Stomach (tissue), 9 donors: Measurements from ENCODE around the gene STK26. TPM values are rescaled to one million over a fixed set of nuclear protein-coding genes. Genes with fewer than 3 reads are reported as not detected.
A peak's percentile ranks its signal among the peaks of the same experiment; 100 is the strongest.

Experiments used
- DNase-seq, 2 donors: peaks; one replicate each; pipeline versions ENCODE4 v3.0.0 to v3.0.0-alpha.2; 2013 to 2019
- H3K27ac ChIP-seq, 5 donors: fragments of 200-600 bp in 4 of 5; sonication (generic) in 4 of 5; one replicate each; pipeline ENCODE4 v1.5.1; 2013 to 2019; ENCODE audit warnings: mild to moderate bottlenecking in 1 of 5, moderate library complexity in 1 of 5
- H3K27me3 ChIP-seq, 3 donors: fragments of 200-600 bp; sonication (generic); one replicate each; pipeline ENCODE4 v1.5.1; 2017 to 2019; ENCODE audit warnings: mixed run types in 1 of 3
- H3K36me3 ChIP-seq, 4 donors: fragments of 200-600 bp; sonication (generic); 1 replicate in 3 of 4; 2 replicates in 1 of 4; pipeline ENCODE4 v1.5.1; 2016 to 2019
- H3K4me1 ChIP-seq, 4 donors: fragments of 200-600 bp; sonication (generic); one replicate each; pipeline ENCODE4 v1.5.1; 2016 to 2019
- H3K4me3 ChIP-seq, 4 donors: fragments of 200-600 bp; sonication (generic) in 3 of 4; one replicate each; pipeline ENCODE4 v1.5.1; 2016 to 2019; ENCODE audit warnings: mild to moderate bottlenecking in 1 of 4
- H3K9me3 ChIP-seq, 4 donors: fragments of 200-600 bp; sonication (generic); one replicate each; pipeline ENCODE4 v1.5.1; 2016 to 2019
- EP300 ChIP-seq: sonication (generic); formaldehyde crosslinking; IDR thresholded peaks from one replicate; pipeline ENCODE4 v1.6.1; 2017; ENCODE audit warnings: antibody characterized with exemption
- POLR2A ChIP-seq, 4 donors: fragments of 450-650 bp; IDR thresholded peaks; one replicate each; pipeline ENCODE4 v1.6.1; 2016; ENCODE audit warnings: antibody characterized with exemption in 4 of 4, control low read depth in 2 of 4, mild to moderate bottlenecking in 1 of 4, moderate library complexity in 1 of 4
- POLR2AphosphoS5 ChIP-seq, 3 donors: sonication (generic); formaldehyde crosslinking; IDR thresholded peaks; one replicate each; pipeline ENCODE4 v1.6.1; 2016; ENCODE audit warnings: antibody characterized with exemption in 3 of 3
- WGBS, 5 donors: extraction: QIAGEN DNeasy Blood & Tissue Kit in 3 of 5; methylation state at CpG; one replicate each; pipeline versions ENCODE4 v1.1.5 to v1.1.7; 2013 to 2018; 5-methylcytosine and 5-hydroxymethylcytosine counted together
- intact Hi-C: fragments of 100-400 bp; cut with DNase I; formaldehyde crosslinking; loops from one replicate; pipeline ENCODE4 v1.15.1; 2023; ENCODE audit warnings: low total_unique reads
- polyA plus RNA-seq, 3 donors: library from polyadenylated mRNA; stranded (reverse); fragments of 200-250 nt; gene quantifications; one replicate each; pipeline ENCODE4 v1.2.3, GENCODE V29; 2013
- total RNA-seq, 5 donors: library from RNA; depleted of rRNA; stranded (reverse); fragments of >200 nt; gene quantifications; one replicate each; pipeline versions ENCODE4 v1.1.0 to v1.2.3, GENCODE V29; 2014 to 2016
- TF ChIP-seq, protein P1 (sequence below), 7 experiments: fragments of 450-650 bp in 4 of 7; fragments of 200-600 bp in 3 of 7; sonication (generic) in 3 of 7; IDR thresholded peaks; one replicate each; pipeline ENCODE4 v1.5.1; 2016 to 2019; ENCODE audit warnings: antibody characterized with exemption in 7 of 7, control low read depth in 2 of 7, mild to moderate bottlenecking in 1 of 7
- donor health status: healthy with polysubstance abuse.
- donor health status: Bipolar disorder and iron deficiency.
- donor health status: healthy.

STK26 gene
- total and polyA plus RNA-seq, 8 donors, result 3.6 to 34.0 (median 10.2) TPM

DNA sequence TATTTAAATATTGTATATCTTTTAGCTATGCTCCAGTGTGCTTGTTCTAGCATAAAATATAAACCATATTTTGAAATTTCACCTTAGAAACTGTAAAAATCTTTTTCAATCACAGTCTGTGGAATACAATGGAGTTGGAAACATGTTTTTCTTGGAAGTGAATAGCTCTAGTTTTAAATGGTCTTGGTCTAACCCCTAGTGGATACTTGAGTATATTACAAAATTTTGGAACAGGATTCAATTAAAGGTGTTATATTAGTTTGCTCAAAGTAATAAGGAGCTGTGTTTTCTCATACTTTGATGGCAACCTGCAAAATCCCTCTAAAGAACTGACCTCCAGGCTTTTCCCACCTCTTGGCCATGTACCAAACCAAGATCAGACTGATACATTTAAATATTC, 48.2 kb downstream of the STK26 start:
- no peaks in the 10 kb centered on the region for H3K4me1 ChIP-seq
- H3K27ac ChIP-seq, result no peak overlapping the region
- TF ChIP-seq EP300 (no peak), POLR2A (IDR thresholded peaks at IDR 0.05) (no peak), POLR2AphosphoS5 (IDR thresholded peaks at IDR 0.05) (no peak)
- TF ChIP-seq, protein P1, sequence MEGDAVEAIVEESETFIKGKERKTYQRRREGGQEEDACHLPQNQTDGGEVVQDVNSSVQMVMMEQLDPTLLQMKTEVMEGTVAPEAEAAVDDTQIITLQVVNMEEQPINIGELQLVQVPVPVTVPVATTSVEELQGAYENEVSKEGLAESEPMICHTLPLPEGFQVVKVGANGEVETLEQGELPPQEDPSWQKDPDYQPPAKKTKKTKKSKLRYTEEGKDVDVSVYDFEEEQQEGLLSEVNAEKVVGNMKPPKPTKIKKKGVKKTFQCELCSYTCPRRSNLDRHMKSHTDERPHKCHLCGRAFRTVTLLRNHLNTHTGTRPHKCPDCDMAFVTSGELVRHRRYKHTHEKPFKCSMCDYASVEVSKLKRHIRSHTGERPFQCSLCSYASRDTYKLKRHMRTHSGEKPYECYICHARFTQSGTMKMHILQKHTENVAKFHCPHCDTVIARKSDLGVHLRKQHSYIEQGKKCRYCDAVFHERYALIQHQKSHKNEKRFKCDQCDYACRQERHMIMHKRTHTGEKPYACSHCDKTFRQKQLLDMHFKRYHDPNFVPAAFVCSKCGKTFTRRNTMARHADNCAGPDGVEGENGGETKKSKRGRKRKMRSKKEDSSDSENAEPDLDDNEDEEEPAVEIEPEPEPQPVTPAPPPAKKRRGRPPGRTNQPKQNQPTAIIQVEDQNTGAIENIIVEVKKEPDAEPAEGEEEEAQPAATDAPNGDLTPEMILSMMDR (IDR thresholded peaks at IDR 0.05), result peak in 2 of 7 experiments; percentile 15 to 18
- peaks cover 0 to 16% (median 0%) of the 10 kb centered on the region in 4 donors for H3K36me3 ChIP-seq
- H3K9me3 ChIP-seq, result no peaks in the 10 kb centered on the region
- no peaks in the 10 kb centered on the region for H3K27me3 ChIP-seq
- intact Hi-C loops, result no loop called here
- no peak overlapping the region for H3K4me3 ChIP-seq
- DNase-seq, result peak in 1 of 2 donors; percentile 22

DNA sequence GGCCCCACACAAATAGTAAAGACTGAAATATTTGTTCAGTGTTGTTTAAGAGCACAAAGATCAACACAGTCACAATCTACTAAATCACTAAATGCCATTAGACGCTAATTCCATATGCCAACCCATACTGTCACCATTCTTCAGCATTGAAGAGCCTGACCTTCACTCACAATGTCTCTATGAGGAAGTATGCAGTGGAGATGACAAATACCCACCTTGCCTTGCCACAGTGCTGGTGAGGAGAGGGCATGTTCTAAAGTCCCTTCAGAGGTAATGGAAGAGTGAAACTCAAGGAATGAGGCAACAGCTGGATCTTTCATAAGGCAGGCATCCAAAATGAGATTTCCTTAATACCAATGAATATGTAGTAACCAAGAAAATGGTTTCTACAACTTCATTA, 54.3 kb downstream of the STK26 start:
- Histone ChIP-seq H3K27ac (no peak overlapping the region), H3K4me1 (no peaks in the 10 kb centered on the region), H3K9me3 (no peaks in the 10 kb centered on the region), H3K4me3 (no peak overlapping the region), H3K27me3 (no peaks in the 10 kb centered on the region), H3K36me3 (peaks cover 0 to 11% (median 0%) of the 10 kb centered on the region in 4 donors)
- DNase-seq, result no peak
- no peak for TF ChIP-seq EP300
- TF ChIP-seq POLR2A (IDR thresholded peaks at IDR 0.05), result no peak
- TF ChIP-seq, protein P1 (IDR thresholded peaks at IDR 0.05), result no peak
- TF ChIP-seq POLR2AphosphoS5 (IDR thresholded peaks at IDR 0.05), result no peak
- intact Hi-C loops, result no loop called here
- whole genome bisulfite sequencing, 5 donors, result 65 to 82% (median 71%) methylated on average over 1 of the region's 1 CpG

DNA sequence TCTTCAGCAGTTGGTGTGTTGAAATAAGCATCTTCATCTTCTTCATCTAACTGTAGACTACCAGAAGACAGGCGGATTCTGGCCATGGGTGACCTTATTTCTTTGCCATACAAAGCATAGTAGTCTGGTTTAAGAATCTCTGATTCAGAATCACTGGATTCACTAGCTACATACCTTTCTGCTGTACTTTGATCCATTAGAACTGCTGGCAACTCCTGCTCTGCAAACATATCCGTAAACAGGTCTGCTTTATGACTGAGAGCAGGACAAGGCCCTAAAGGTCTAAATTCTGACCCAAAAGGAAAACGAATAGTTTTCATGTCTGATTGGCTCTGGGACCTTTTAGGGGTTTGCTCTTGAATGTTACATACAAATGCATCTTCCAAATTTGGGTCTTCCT, 54.8 kb downstream of the STK26 start:
- DNase-seq, result no peak
- 58 to 91% (median 81%) methylated on average over 3 of the region's 3 CpGs for WGBS, 5 donors
- no peaks in the 10 kb centered on the region for H3K27me3 ChIP-seq

DNA sequence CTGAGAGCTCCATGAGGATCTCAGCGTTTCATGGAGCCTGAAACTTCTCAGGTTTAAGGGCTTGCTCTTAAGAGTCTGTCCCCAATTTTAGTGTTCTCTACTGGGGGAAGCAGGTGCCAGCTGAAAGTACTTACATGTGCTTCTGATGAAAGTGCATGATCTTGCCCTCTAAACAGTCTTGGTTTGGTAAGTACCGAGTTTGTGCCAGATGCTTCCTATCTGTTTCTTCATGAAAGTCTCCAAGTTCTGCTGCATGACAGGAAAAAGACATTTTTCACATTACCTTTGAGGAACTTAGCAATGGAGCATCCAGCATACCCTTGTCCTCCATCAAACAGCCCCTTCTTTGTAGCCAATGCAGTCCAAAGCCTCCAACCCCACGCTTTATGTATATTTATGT, 62.7 kb downstream of the STK26 start:
- Histone ChIP-seq H3K4me3 (no peak overlapping the region), H3K4me1 (no peaks in the 10 kb centered on the region), H3K27me3 (peaks cover 0 to 11% (median 3%) of the 10 kb centered on the region in 3 donors), H3K36me3 (no peaks in the 10 kb centered on the region), H3K27ac (no peak overlapping the region), H3K9me3 (no peaks in the 10 kb centered on the region)
- 20 to 52% (median 42%) methylated on average over 2 to 3 of the region's 3 CpGs for WGBS, 5 donors
- no peak for DNase-seq
- TF ChIP-seq POLR2A (IDR thresholded peaks at IDR 0.05) (no peak), EP300 (no peak), POLR2AphosphoS5 (IDR thresholded peaks at IDR 0.05) (no peak)
- TF ChIP-seq, protein P1 (IDR thresholded peaks at IDR 0.05), result no peak
- intact Hi-C loops, result no loop called here

More for the DNA sequence above, 54.8 kb downstream of the STK26 start:
- no peak for TF ChIP-seq EP300
- no peak for TF ChIP-seq POLR2AphosphoS5 (IDR thresholded peaks at IDR 0.05)
- TF ChIP-seq, protein P1 (IDR thresholded peaks at IDR 0.05), result no peak
- Histone ChIP-seq H3K27ac (no peak overlapping the region), H3K4me1 (no peaks in the 10 kb centered on the region), H3K4me3 (no peak overlapping the region), H3K36me3 (peaks cover 0 to 11% (median 0%) of the 10 kb centered on the region in 4 donors), H3K9me3 (no peaks in the 10 kb centered on the region)
- intact Hi-C loops, result no loop called here
